GM10248 (cell line): ENCODE measurements around the gene TGFBR3L.
A peak's percentile ranks its signal among the peaks of the same experiment; 100 is the strongest.

Source experiments
- CTCF ChIA-PET: fragments of 300-600 bp; sonication (Branson Sonifier 250); formaldehyde crosslinking; extraction: SDS; loops from one replicate; lab custom pipeline; 2021; ENCODE audit warnings: antibody characterized with exemption; lab: Yijun Ruan, JAX
- POLR2A ChIA-PET: fragments of 350-650 bp; sonication (Branson Sonifier 250); formaldehyde crosslinking; extraction: SDS; loops from one replicate; lab custom pipeline; 2020; ENCODE audit warnings: antibody characterized with exemption; lab: Yijun Ruan, JAX
- DNase-seq: peaks from one replicate; pipeline ENCODE4 v3.0.0; 2012; ENCODE audit errors: extremely low spot score
- TF ChIP-seq, protein P1 (sequence below): IDR thresholded peaks from 2 replicates; pipeline ENCODE4 v1.5.1; 2012; ENCODE audit warnings: mild to moderate bottlenecking, low read depth; ENCODE audit errors: extremely low read depth, missing control alignments, control extremely low read depth

TGFBR3L gene

DNA sequence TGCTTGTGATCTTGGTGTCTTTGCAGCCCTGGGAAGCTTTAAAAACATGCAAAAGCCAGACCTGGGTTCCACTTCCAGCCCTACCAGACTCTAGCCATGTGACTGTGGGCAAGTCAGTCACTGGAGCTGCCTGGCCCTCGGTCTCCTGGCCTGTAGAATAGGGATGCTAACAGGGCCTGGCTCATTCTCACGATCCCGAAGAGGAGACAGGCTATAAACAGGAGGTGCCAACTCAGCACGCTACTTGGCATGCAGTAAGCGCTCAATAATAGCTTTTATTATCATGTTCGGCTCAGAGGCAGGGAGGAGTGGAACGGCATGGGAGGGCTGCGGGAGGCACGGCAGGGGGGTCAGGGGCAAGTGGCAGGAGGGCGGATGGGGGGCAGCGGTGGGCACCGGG is 9.6 kb downstream of the TGFBR3L start:
- CTCF ChIA-PET, result interaction anchor here (1.3 to 2.8 kb wide), 7 partner anchors 16 to 356 kb away, joined by 3 to 8 read pairs (median 5); partner anchors contain the start of genes MAP2K7 and TIMM44
- TF ChIP-seq, protein P1, sequence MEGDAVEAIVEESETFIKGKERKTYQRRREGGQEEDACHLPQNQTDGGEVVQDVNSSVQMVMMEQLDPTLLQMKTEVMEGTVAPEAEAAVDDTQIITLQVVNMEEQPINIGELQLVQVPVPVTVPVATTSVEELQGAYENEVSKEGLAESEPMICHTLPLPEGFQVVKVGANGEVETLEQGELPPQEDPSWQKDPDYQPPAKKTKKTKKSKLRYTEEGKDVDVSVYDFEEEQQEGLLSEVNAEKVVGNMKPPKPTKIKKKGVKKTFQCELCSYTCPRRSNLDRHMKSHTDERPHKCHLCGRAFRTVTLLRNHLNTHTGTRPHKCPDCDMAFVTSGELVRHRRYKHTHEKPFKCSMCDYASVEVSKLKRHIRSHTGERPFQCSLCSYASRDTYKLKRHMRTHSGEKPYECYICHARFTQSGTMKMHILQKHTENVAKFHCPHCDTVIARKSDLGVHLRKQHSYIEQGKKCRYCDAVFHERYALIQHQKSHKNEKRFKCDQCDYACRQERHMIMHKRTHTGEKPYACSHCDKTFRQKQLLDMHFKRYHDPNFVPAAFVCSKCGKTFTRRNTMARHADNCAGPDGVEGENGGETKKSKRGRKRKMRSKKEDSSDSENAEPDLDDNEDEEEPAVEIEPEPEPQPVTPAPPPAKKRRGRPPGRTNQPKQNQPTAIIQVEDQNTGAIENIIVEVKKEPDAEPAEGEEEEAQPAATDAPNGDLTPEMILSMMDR, result no peak
- POLR2A ChIA-PET, result interaction anchor here (0.7 kb wide), 1 partner anchor 20 kb away, joined by 7 read pairs; no protein-coding TSS in a partner anchor
- no peak for DNase-seq

DNA sequence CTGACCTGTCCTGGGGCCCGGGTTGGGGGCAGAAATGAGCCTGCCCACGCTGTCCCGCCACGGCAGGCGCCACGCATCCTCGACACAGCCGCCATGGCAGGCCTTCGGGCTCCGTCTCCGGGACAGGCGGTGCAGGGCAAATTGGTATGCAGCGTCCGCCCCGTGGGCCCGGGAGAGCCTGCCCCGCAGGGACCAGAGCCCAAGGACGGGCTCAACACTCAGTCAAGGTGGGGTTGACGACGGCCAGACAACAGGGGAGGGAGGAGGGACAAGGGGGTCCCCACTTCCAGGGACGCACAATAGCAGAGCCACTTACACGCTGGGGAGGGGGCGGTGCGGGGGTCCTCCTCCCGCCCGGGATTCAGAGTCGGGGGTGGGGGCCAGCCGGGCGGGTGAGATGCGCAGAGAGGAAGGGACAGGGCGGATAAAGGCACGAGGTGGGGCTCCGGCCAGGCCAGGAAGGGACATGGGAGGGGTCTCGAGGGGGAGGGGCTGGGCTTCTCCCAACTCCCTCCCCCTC is 10.1 kb downstream of the TGFBR3L start:
- TF ChIP-seq, protein P1, result no peak
- no peak for DNase-seq
- ChIA-PET POLR2A (interaction anchor here (0.7 kb wide), 1 partner anchor 19 kb away, joined by 7 read pairs; no protein-coding TSS in a partner anchor), CTCF (interaction anchor here (1.5 to 2.8 kb wide), 5 partner anchors 19 to 356 kb away, joined by 5 to 8 read pairs (median 5); partner anchors contain the start of gene TIMM44)

DNA sequence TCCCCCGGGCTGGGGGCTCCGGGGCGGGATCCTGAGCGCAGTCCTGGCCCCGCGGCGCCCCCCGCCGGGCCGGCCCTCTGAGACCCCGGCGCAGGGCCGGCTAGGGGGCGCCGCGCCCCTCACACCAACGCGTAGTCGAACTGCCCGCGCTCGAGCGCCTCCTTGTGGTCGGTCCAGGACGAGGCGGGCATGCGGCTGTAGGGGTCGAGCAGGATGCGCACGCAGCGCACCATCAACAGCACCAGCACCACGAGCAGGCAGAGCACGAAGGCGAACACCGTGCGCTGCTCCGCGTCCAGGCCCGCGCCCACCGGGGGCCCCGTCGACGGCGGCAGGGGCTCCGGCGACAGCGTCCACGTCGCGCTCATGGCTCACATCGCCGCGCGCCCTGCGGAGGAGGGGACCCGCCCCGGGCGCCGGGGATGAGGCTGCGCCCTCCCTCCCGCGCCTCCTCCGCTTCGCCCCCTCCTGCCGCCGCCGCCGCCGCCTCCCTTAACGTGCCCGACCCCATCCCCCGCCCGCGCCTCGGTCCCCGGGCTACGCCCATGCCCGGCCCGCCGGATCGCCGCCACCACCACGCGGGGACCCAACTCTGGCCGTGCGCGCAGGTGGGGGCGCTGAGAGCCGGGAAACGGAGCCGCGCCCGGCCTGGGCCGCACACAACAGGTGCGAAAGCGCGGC is 10.7 kb downstream of the TGFBR3L start:
- DNase-seq, result peak; percentile 82
- TF ChIP-seq, protein P1, result peak; percentile 89
- ChIA-PET CTCF (interaction anchor here (7.2 kb wide), 1 partner anchor 17 kb away, joined by 90 read pairs; the partner anchor contains the start of gene TIMM44), POLR2A (no interaction called here)

DNA sequence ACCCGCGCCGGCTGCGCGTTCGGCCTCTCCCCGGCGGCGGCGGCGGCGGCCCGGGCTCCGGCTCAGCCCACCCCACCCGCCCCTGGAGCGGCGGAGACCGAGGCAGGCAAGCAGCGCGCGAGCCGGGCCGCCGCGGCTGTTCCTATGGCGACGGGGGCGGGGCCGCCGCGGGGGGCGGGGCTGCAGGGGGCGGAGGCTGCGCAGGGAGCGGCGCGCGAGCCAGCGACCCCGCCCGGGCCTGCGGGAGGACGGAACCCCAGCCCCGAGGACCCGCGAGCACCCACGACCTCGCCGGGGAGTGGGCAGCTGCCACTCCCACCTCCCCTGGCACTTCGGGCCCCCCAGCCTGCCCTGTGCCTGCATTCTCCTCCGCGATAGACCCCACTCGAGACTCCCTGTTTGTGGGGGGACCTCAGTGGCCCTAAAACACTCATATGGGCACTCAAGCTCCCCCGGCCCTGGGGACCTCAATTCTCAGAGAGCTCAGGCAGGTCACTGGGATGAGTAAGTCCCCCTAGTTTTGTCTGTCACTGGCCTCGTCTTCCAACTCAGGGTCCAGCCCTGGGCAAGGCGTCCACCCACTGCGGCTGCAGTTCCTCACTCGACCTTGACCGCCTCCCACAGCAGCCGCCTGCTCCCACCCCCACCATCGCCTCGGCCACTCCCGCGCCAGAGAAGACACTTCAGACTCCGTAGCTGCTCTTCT is 11.5 kb downstream of the TGFBR3L start, which contains the start of gene CTXN1:
TSS of gene CTXN1 (minus strand) at position 115 of the 706 bp plus-strand sequence. CDS start 597 bp downstream, outside the sequence.
- TF ChIP-seq, protein P1, result no peak
- ChIA-PET POLR2A (no interaction called here), CTCF (interaction anchor here (1.5 to 7.2 kb wide), 3 partner anchors 9 to 16 kb away, joined by 3 to 90 read pairs (median 5); partner anchors contain the start of gene TIMM44)
- peak; percentile 90 for DNase-seq

DNA sequence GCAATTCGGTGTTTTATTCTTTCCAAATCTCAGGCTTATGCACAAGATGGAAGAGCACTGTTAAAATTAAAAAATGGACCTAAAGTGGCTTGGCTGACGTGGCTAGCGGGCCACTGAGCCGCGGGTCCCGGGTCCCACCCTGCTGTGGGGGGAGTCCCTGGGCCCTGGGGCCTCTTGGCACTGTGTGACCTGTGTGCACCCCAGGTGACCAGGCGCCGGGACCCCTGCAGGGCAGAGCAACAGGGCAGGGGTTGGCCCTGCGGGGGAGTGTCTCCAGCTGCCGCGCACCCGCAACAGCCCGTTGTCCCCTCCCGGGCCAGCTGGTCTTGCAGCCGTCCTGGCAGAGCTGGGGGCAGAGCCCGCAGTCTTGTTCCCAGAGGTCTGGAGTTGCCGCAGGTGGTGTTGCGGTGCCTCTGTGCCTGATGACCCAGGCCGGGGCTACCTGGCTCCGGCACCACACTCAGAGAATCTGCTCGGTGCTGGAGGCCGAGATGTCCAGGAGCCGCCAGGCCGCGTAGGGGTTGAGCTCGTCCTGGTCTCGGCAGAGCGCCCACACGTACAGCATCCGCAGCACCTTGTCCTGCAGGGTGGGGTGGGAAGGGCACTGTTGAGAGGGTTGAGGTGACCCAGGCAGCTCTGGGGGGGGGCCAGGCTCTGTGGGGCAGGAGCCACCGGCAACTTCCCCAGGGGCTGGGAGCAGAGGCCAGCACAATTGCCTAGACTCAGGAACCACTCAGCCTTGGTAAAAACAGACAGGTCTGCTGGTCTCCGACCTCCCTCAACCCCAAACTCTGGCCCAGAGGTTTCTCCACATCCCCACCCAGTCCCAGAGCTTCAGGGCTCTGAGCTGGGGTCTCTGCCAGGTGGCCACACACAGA is 12.3 kb downstream of the TGFBR3L start:
- no peak for DNase-seq
- CTCF ChIA-PET, result interaction anchor here (1.5 to 7.2 kb wide), 3 partner anchors 9 to 15 kb away, joined by 3 to 90 read pairs (median 5); partner anchors contain the start of gene TIMM44
- POLR2A ChIA-PET, result interaction anchor here (0.6 kb wide), 1 partner anchor 288 kb away, joined by 3 read pairs; no protein-coding TSS in a partner anchor
- TF ChIP-seq, protein P1, result no peak
